Activated CD4-positive, alpha-beta T cell treated with anti-CD3 and anti-CD28 coated beads for 36 hours (primary cell): ENCODE measurements around the gene SLC4A8. TPM values are rescaled to one million over a fixed set of nuclear protein-coding genes. Genes with fewer than 3 reads are reported as not detected.
A peak's percentile ranks its signal among the peaks of the same experiment; 100 is the strongest.

Source experiments
- ATAC-seq: fragments of 200-7000 bp; cut with Tn5 transposase; one replicate; pipeline ENCODE4 v1.10.0; 2021; ENCODE audit warnings: mild to moderate bottlenecking, moderate library complexity
- CTCF ChIA-PET: fragments of 350-600 bp; sonication (Branson Sonifier 250); formaldehyde crosslinking; loops from one replicate; lab custom pipeline; 2021; ENCODE audit warnings: antibody characterized with exemption; lab: Charles Lee
- POLR2A ChIA-PET: fragments of 350-600 bp; sonication (Branson Sonifier 250); formaldehyde crosslinking; loops from one replicate; lab custom pipeline; 2021; ENCODE audit warnings: antibody characterized with exemption, inconsistent platforms; lab: Charles Lee
- DNase-seq: peaks from one replicate; pipeline ENCODE4 v3.0.0-alpha.2; 2020
- H3K27ac Mint-ChIP-seq: one replicate; pipeline ENCODE4 v1.8.0; 2021; ENCODE audit warnings: mixed read lengths
- H3K27me3 Mint-ChIP-seq: one replicate; pipeline ENCODE4 v1.8.0; 2021; ENCODE audit warnings: mixed read lengths
- H3K36me3 Mint-ChIP-seq: one replicate; pipeline ENCODE4 v1.8.0; 2021; ENCODE audit warnings: low read depth, mixed read lengths
- H3K4me1 Mint-ChIP-seq: one replicate; pipeline ENCODE4 v1.8.0; 2021; ENCODE audit warnings: mixed read lengths
- H3K4me3 Mint-ChIP-seq: one replicate; pipeline ENCODE4 v1.8.0; 2021; ENCODE audit warnings: mild to moderate bottlenecking, moderate library complexity, mixed read lengths
- H3K9me3 Mint-ChIP-seq: one replicate; pipeline ENCODE4 v1.8.0; 2021; ENCODE audit warnings: low read depth, mixed read lengths
- intact Hi-C, 2 experiments: fragments of 100-400 bp; cut with DNase I in 1 of 2; cut with micrococcal nuclease in 1 of 2; formaldehyde crosslinking; loops; one replicate each; pipeline versions ENCODE4 v1.14.2 to v1.15.1; 2022 to 2024; cut with DNase I, micrococcal nuclease
- total RNA-seq, 2 experiments: library from RNA; stranded (reverse); gene quantifications; one replicate each; pipeline ENCODE4 v1.2.3, GENCODE V29; 2021

The SLC4A8 gene
- total RNA-seq, 2 experiments from 2014 or later, result 1.7 to 2.0 TPM

DNA sequence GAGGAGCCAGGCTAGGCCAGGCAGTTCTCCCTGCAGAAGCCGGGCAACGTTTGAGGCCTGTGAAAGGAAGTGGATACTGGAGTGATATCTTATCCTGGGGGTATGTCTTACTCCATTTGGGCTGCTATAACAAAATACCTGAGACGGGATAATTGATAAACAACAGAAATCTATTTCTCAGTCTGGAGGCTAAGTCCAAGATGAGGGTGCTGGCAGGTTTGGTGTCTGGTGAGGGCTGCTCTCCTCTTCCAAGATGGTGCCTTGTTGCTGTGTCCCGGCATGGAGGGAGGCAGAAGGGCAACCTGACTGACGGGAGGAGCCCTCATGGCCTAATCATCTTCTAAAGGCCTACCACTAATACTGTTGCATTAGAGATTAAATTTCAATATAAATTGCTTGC lies 17.8 kb upstream of the SLC4A8 start:
- Mint-ChIP-seq H3K27ac (no peak overlapping the region), H3K9me3 (no peaks in the 10 kb centered on the region), H3K4me3 (no peak overlapping the region), H3K27me3 (no peaks in the 10 kb centered on the region), H3K4me1 (no peaks in the 10 kb centered on the region), H3K36me3 (no peaks in the 10 kb centered on the region)
- DNase-seq (no peak), ATAC-seq (no peak)
- ChIA-PET CTCF (no interaction called here), POLR2A (no interaction called here)
- intact Hi-C loops, result no loop called here

DNA sequence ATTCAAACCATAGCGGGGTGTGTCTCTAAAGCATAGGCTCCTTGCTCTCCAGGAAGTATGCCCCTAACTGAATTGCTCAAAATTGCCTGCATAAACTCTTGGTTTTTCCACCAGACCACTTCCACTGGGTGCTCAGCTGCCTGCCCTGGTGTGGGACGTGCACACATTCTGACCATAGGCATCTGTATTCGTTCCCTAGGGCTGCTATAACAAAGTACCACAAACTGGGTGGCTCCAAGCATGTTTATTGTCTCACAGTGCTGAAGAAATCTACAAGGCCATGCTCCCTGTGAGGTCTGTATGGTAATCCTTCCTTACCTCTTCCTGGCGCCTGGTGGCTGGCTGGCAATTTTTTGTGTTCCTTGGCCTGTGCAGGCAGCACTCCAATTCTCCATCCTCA lies 17.0 kb upstream of the SLC4A8 start:
- Mint-ChIP-seq H3K36me3 (no peaks in the 10 kb centered on the region), H3K27ac (no peak overlapping the region), H3K4me3 (no peak overlapping the region), H3K9me3 (no peaks in the 10 kb centered on the region), H3K4me1 (no peaks in the 10 kb centered on the region), H3K27me3 (no peaks in the 10 kb centered on the region)
- intact Hi-C loops, result no loop called here
- ChIA-PET POLR2A (no interaction called here), CTCF (no interaction called here)
- ATAC-seq, result no peak
- no peak for DNase-seq

- CTCF ChIA-PET, result interaction anchor here (0.7 to 1.9 kb wide), 3 partner anchors 11 to 164 kb away, joined by 3 to 8 read pairs (median 3); no protein-coding TSS in a partner anchor
- POLR2A ChIA-PET, result no interaction called here
These were observed 14.8 kb upstream of the SLC4A8 start for GRCh38 chr12:51409846-51410245.

DNA sequence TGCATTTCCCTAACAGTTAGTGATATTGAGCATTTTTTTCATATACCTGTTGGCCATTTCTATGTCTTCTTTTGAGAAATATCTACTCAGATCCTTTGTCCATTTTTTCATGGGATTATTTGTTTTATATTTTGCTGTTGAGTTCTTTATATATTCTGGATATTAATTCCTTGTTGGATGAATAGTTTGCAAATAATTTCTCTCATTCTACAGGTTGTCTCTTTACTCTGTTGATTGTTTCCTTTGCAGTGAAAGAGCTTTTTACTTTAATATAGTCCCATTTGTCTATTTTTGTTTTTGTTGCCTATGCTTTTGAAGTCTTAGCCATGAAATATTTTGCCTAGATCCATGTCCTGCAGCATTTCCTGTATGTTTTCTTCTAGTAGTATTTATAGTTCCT lies 11.5 kb upstream of the SLC4A8 start:
- intact Hi-C loops, result no loop called here
- ATAC-seq (no peak), DNase-seq (no peak)
- Mint-ChIP-seq H3K4me3 (no peak overlapping the region), H3K9me3 (no peaks in the 10 kb centered on the region), H3K4me1 (no peaks in the 10 kb centered on the region), H3K36me3 (no peaks in the 10 kb centered on the region), H3K27me3 (no peaks in the 10 kb centered on the region), H3K27ac (no peak overlapping the region)
- ChIA-PET CTCF (interaction anchor here (0.9 to 3.5 kb wide), 2 partner anchors 9 to 36 kb away, joined by 4 to 14 read pairs; no protein-coding TSS in a partner anchor), POLR2A (no interaction called here)

More at GRCh38 chr12:51409846-51410245, 14.8 kb upstream of the SLC4A8 start:
- intact Hi-C loops, result no loop called here
- Mint-ChIP-seq H3K9me3 (no peaks in the 10 kb centered on the region), H3K27me3 (no peaks in the 10 kb centered on the region), H3K4me3 (no peak overlapping the region), H3K4me1 (no peaks in the 10 kb centered on the region), H3K27ac (no peak overlapping the region), H3K36me3 (no peaks in the 10 kb centered on the region)
- ATAC-seq (no peak), DNase-seq (no peak)

DNA sequence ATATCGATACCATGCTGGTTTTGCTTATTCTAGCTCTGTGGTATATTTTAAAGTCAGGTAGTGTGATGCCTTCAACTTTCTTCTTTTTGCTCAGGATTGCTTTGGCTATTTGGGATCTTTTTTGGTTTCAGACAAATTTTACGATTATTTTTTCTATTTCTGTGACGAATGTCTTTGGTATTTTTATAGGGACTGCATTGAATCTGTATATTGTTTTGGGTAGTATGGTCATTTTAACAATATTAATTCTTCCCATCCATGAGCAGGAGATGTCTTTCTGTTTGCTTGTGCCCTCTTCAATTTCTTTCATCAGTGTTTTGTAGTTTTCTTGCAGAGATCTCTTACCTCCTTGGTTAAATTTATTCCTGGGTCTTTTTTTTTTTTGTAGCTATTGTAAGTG lies 10.8 kb upstream of the SLC4A8 start:
- no peaks in the 10 kb centered on the region for H3K4me1 Mint-ChIP-seq

DNA sequence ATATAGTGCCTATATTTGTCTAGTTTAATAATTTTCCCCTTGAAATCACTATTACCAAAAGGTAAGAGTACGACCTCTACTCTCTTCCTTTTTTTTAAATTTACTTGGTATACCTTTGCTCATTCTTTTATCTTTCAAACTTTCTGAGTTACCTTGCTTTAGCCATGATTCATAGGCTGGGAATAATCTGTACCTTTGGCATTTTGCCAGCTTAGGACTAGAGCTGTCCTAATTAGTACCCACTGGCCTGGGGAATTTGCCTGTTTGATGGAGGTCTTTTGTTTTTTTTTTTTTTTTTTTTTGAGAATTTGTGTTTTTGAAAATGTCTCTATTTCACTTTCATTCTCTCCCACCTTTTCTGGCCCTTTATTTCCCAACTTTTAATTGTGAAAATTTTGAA lies 8.7 kb upstream of the SLC4A8 start:
- no peaks in the 10 kb centered on the region for H3K36me3 Mint-ChIP-seq
- DNase-seq, result no peak
- no peak for ATAC-seq
- intact Hi-C loops, result no loop called here
- ChIA-PET CTCF (interaction anchor here (1.2 kb wide), 1 partner anchor 117 kb away, joined by 7 read pairs; no protein-coding TSS in a partner anchor), POLR2A (no interaction called here)
- H3K9me3 Mint-ChIP-seq, result no peaks in the 10 kb centered on the region
- peaks cover 6% of the 10 kb centered on the region for H3K4me1 Mint-ChIP-seq
- H3K4me3 Mint-ChIP-seq, result no peak overlapping the region
- no peaks in the 10 kb centered on the region for H3K27me3 Mint-ChIP-seq
- H3K27ac Mint-ChIP-seq, result no peak overlapping the region

More for the DNA sequence above, 10.8 kb upstream of the SLC4A8 start:
- ATAC-seq (no peak), DNase-seq (no peak)
- CTCF ChIA-PET, result interaction anchor here (0.9 to 3.5 kb wide), 2 partner anchors 8 to 36 kb away, joined by 4 to 14 read pairs; no protein-coding TSS in a partner anchor
- POLR2A ChIA-PET, result no interaction called here
- H3K27me3 Mint-ChIP-seq, result no peaks in the 10 kb centered on the region
- no peak overlapping the region for H3K4me3 Mint-ChIP-seq
- no peaks in the 10 kb centered on the region for H3K9me3 Mint-ChIP-seq
- no peak overlapping the region for H3K27ac Mint-ChIP-seq
- H3K36me3 Mint-ChIP-seq, result no peaks in the 10 kb centered on the region
- intact Hi-C loops, result no loop called here

DNA sequence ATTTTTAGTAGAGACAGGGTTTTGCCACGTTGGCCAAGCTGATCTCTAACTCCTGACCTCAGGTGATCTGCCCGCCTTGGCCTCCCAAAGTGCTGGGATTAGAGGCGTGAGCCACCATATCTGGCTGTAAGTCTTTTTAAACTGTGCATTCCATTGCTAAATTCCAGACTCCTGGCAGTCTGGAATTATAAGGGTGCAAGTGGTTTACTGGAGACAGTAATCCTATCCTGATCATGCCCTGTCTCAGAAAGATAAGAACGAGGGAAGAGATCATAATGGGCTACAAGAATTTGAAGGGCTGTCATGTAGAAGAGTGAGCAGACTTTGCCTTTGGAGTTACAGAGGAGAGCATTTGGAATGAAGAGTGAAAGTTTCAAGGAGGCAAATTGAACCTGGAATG lies 6.8 kb upstream of the SLC4A8 start:
- CTCF ChIA-PET, result interaction anchor here (0.6 to 8.5 kb wide), 6 partner anchors 12 to 465 kb away, joined by 3 to 138 read pairs (median 3); no protein-coding TSS in a partner anchor
- Mint-ChIP-seq H3K4me1 (peaks cover 6% of the 10 kb centered on the region), H3K27me3 (no peaks in the 10 kb centered on the region), H3K27ac (no peak overlapping the region), H3K9me3 (no peaks in the 10 kb centered on the region), H3K36me3 (no peaks in the 10 kb centered on the region), H3K4me3 (no peak overlapping the region)
- POLR2A ChIA-PET, result no interaction called here
- DNase-seq, result no peak
- intact Hi-C loops, result no loop called here
- ATAC-seq, result no peak

- no peak for DNase-seq
- H3K27ac Mint-ChIP-seq, result no peak overlapping the region
- H3K4me3 Mint-ChIP-seq, result no peak overlapping the region
- ChIA-PET POLR2A (no interaction called here), CTCF (interaction anchor here (0.6 to 8.5 kb wide), 14 partner anchors 10 to 455 kb away, joined by 3 to 138 read pairs (median 8); no protein-coding TSS in a partner anchor)
- no peaks in the 10 kb centered on the region for H3K9me3 Mint-ChIP-seq
- intact Hi-C loops, result loop anchor here (2.0 to 10.0 kb wide), 6 partner anchors 171 to 605 kb away; partner anchors contain the start of gene SCN8A (in 1 of the 2)
- H3K4me1 Mint-ChIP-seq, result peaks cover 11% of the 10 kb centered on the region
- H3K36me3 Mint-ChIP-seq, result no peaks in the 10 kb centered on the region
- no peak for ATAC-seq
- H3K27me3 Mint-ChIP-seq, result no peaks in the 10 kb centered on the region
These were observed 5.0 kb upstream of the SLC4A8 start for GRCh38 chr12:51419425-51420193.

GRCh38 chr12:51421266-51421884 lies 3.3 kb upstream of the SLC4A8 start:
- H3K9me3 Mint-ChIP-seq, result no peaks in the 10 kb centered on the region
- ChIA-PET POLR2A (no interaction called here), CTCF (interaction anchor here (0.6 to 8.5 kb wide), 40 partner anchors 8 to 587 kb away, joined by 3 to 138 read pairs (median 4); no protein-coding TSS in a partner anchor)
- no peaks in the 10 kb centered on the region for H3K27me3 Mint-ChIP-seq
- H3K4me1 Mint-ChIP-seq, result peaks cover 15% of the 10 kb centered on the region
- H3K27ac Mint-ChIP-seq, result no peak overlapping the region
- no peak overlapping the region for H3K4me3 Mint-ChIP-seq
- DNase-seq (peak; percentile 63), ATAC-seq (peak; percentile 36)
- intact Hi-C loops, result loop anchor here (1.0 to 10.0 kb wide), 10 partner anchors 111 to 603 kb away; partner anchors contain the start of gene SCN8A (in 1 of the 2)
- H3K36me3 Mint-ChIP-seq, result no peaks in the 10 kb centered on the region

DNA sequence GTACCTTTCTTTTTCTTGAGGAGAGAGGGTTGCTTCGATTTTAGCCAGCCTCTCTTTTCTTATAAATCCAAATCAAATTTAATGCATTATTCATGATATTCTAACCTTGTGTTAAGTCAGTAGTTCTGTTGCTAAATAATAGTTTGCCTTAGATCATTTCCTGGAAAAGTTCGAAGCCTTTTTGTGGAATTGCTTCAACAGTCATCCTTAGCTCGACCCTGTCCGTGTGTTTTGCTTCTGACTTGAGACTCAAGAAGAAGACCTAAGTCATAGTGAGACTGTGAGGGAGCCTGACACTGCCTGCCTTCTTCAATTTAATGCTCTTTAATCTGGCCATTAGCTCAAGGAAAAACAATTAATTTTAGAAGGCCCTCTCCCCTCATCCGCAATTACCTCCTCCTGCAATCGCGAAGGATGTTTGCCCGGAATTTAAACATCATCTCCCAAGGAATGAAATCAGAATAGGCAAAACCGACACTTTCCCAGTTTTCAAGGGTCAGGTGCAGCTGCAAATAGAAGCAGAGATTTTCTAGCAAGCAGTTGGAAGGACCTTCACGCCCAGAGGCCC lies 453 bp upstream of the SLC4A8 start:
- H3K36me3 Mint-ChIP-seq, result no peaks in the 10 kb centered on the region
- POLR2A ChIA-PET, result no interaction called here

DNA sequence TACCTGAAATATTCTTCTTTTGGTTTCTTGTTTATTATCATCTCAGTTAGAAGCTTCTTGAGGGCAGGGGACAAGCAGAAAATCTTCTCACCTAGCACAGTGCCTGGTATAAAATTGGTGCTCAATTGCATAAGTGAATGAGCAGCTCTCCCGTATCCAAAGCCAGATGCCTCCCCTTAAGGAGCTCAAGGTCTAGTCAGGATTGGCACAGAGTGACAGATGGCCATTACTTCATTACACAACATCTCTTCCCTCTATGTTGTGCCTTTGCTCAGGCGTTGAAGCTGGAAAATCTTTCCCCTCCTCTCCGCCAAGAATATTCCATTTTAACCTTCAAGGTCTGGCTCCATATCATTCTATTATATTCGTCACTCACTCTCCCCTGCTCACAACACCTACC lies 3.6 kb downstream of the SLC4A8 start:
- CTCF ChIA-PET, result interaction anchor here (0.8 to 3.4 kb wide), 2 partner anchors 92 to 103 kb away, joined by 3 to 11 read pairs; no protein-coding TSS in a partner anchor
- Mint-ChIP-seq H3K9me3 (no peaks in the 10 kb centered on the region), H3K27me3 (no peaks in the 10 kb centered on the region), H3K4me3 (no peak overlapping the region), H3K27ac (no peak overlapping the region), H3K4me1 (peaks cover 9% of the 10 kb centered on the region), H3K36me3 (no peaks in the 10 kb centered on the region)
- DNase-seq (no peak), ATAC-seq (no peak)
- intact Hi-C loops, result loop anchor here in 1 of 2 experiments (10.0 kb wide), 1 partner anchor 597 kb away; no protein-coding TSS in a partner anchor
- POLR2A ChIA-PET, result no interaction called here

More for the DNA sequence above, 453 bp upstream of the SLC4A8 start:
- intact Hi-C loops, result loop anchor here (1.0 to 10.0 kb wide), 8 partner anchors 33 to 601 kb away; partner anchors contain the start of gene GALNT6 (in 1 of the 2)
- Mint-ChIP-seq H3K4me3 (peak overlapping the region; percentile 71), H3K4me1 (peaks cover 15% of the 10 kb centered on the region), H3K9me3 (no peaks in the 10 kb centered on the region), H3K27ac (no peak overlapping the region), H3K27me3 (no peaks in the 10 kb centered on the region)
- CTCF ChIA-PET, result interaction anchor here (0.6 to 8.5 kb wide), 9 partner anchors 12 to 400 kb away, joined by 3 to 138 read pairs (median 4); no protein-coding TSS in a partner anchor
- ATAC-seq (no peak), DNase-seq (no peak)
